HepG2 (cell line): ENCODE data around the gene SFT2D1. TPM values are rescaled to one million over a fixed set of nuclear protein-coding genes. Genes with fewer than 3 reads are reported as not detected.
A peak's percentile ranks its signal among the peaks of the same experiment; 100 is the strongest.

Experiments
- BORCS8-MEF2B ChIP-seq: sonication (generic); formaldehyde crosslinking; IDR thresholded peaks from 2 replicates; pipeline ENCODE4 v1.8.0; 2022; ENCODE audit warnings: mild to moderate bottlenecking, missing genetic modification reagents
- FOXP4 ChIP-seq: sonication (generic); formaldehyde crosslinking; IDR thresholded peaks from 2 replicates; pipeline ENCODE4 v1.4.0; 2020; ENCODE audit warnings: missing genetic modification reagents
- GABPB1 ChIP-seq: IDR thresholded peaks from 2 replicates; pipeline ENCODE4 v1.6.1; 2016; ENCODE audit warnings: mild to moderate bottlenecking, missing genetic modification reagents, moderate library complexity, missing compliant biosample characterization
- HNF4G ChIP-seq, 2 experiments: sonication (generic) in 1 of 2; formaldehyde crosslinking in 1 of 2; IDR thresholded peaks; 2 replicates each; pipeline versions ENCODE4 v1.4.0 to v1.6.1; 2011 to 2020; ENCODE audit warnings: borderline replicate concordance in 2 of 2, low read depth in 2 of 2, mild to moderate bottlenecking in 2 of 2, low read length in 1 of 2, missing genetic modification reagents in 1 of 2, moderate library complexity in 1 of 2
- JARID2 ChIP-seq: sonication (generic); formaldehyde crosslinking; IDR thresholded peaks from 2 replicates; pipeline ENCODE4 v1.8.1; 2023; ENCODE audit warnings: missing genetic modification reagents, inconsistent platforms; ENCODE audit not compliant: insufficient replicate concordance
- KDM1A ChIP-seq: IDR thresholded peaks from 2 replicates; pipeline ENCODE4 v1.6.1; 2016; ENCODE audit warnings: missing compliant biosample characterization
- SP1 ChIP-seq, 2 experiments: fragments of 450-650 bp in 1 of 2; sonication (generic) in 1 of 2; formaldehyde crosslinking in 1 of 2; IDR thresholded peaks; 2 replicates each; pipeline versions ENCODE4 v1.4.0 to v1.6.1; 2016 to 2020; ENCODE audit warnings: missing genetic modification reagents in 1 of 2
- SP4 ChIP-seq: sonication (generic); formaldehyde crosslinking; IDR thresholded peaks from 2 replicates; pipeline ENCODE4 v1.8.1; 2023; ENCODE audit warnings: mild to moderate bottlenecking, missing genetic modification reagents
- TFDP1 ChIP-seq: IDR thresholded peaks from 2 replicates; pipeline ENCODE4 v1.6.1; 2016; ENCODE audit warnings: missing compliant biosample characterization, missing genetic modification reagents, borderline replicate concordance
- TRIM24 ChIP-seq: sonication (generic); formaldehyde crosslinking; IDR thresholded peaks from 2 replicates; pipeline ENCODE4 v1.8.0; 2022; ENCODE audit warnings: mild to moderate bottlenecking, missing genetic modification reagents
- ZFP90 ChIP-seq: sonication (generic); formaldehyde crosslinking; IDR thresholded peaks from 2 replicates; pipeline ENCODE4 v1.8.0; 2022; ENCODE audit warnings: missing genetic modification reagents, mild to moderate bottlenecking, inconsistent platforms, borderline replicate concordance
- ZNF224 ChIP-seq: sonication (generic); formaldehyde crosslinking; IDR thresholded peaks from 2 replicates; pipeline ENCODE4 v1.5.0; 2020; ENCODE audit warnings: mild to moderate bottlenecking, missing genetic modification reagents
- ZNF225 ChIP-seq: sonication (generic); formaldehyde crosslinking; IDR thresholded peaks from 2 replicates; pipeline ENCODE4 v1.4.0; 2020; ENCODE audit warnings: mild to moderate bottlenecking, missing genetic modification reagents
- ZNF292 ChIP-seq: sonication (generic); formaldehyde crosslinking; IDR thresholded peaks from 2 replicates; pipeline ENCODE4 v1.8.1; 2022; ENCODE audit warnings: mild to moderate bottlenecking, low read depth, missing genetic modification reagents, borderline replicate concordance
- ZNF3 ChIP-seq: IDR thresholded peaks from 2 replicates; pipeline ENCODE4 v1.7.0; 2017; ENCODE audit warnings: inconsistent platforms
- ZSCAN31 ChIP-seq: sonication (generic); formaldehyde crosslinking; IDR thresholded peaks from 2 replicates; pipeline ENCODE4 v1.5.0; 2020; ENCODE audit warnings: low read depth, mild to moderate bottlenecking, missing genetic modification reagents
- polyA plus RNA-seq, 8 experiments: library from polyadenylated mRNA; depleted of rRNA in 3 of 8; stranded (reverse) in 7 of 8; unstranded in 1 of 8; fragments of >200 nt; fragmentation: Illumina TruSeq in 4 of 8; extraction: Trizol in 4 of 8; gene quantifications; 2 replicates each; pipeline versions ENCODE4 v1.2.1 to v1.2.3, GENCODE V29; 2011 to 2016; ENCODE audit warnings: low read depth in 4 of 8, missing spikeins in 1 of 8, mixed read lengths in 1 of 8; ENCODE audit not compliant: insufficient read depth in 1 of 8
- total RNA-seq, 5 experiments: library from RNA; depleted of rRNA; stranded (reverse); fragments of >200 nt; fragmentation: Illumina TruSeq; extraction: Trizol; gene quantifications; 2 replicates each; pipeline ENCODE4 v1.2.3, GENCODE V29; 2016; ENCODE audit warnings: low read depth in 1 of 5
- TF ChIP-seq, protein P1 (sequence below): IDR thresholded peaks from 2 replicates; pipeline ENCODE4 v1.6.1; 2016; ENCODE audit warnings: low read depth, borderline replicate concordance
- TF ChIP-seq, protein P2 (sequence below): sonication (generic); formaldehyde crosslinking; IDR thresholded peaks from 2 replicates; pipeline ENCODE4 v1.5.1; 2020; ENCODE audit warnings: mild to moderate bottlenecking, missing genetic modification reagents, moderate library complexity
- TF ChIP-seq, protein P3 (sequence below): sonication (generic); formaldehyde crosslinking; IDR thresholded peaks from 2 replicates; pipeline ENCODE4 v1.9.0; 2021; ENCODE audit warnings: missing genetic modification reagents, borderline replicate concordance

SFT2D1 gene
- total and polyA plus RNA-seq, 2 of the 13 experiments (the other 11 are each of a cell fraction or from before 2014, with no cell fraction given), result 115 to 147 TPM

- TF ChIP-seq FOXP4 (CRISPR knock-in tag) (0 out of 2 replicates have a peak, but pooled peaks have one; percentile 36), SP4 (CRISPR knock-in tag) (peak; percentile 85), ZNF292 (peak; percentile 96), ZNF224 (CRISPR knock-in tag) (0 out of 2 replicates have a peak, but pooled peaks have one; percentile 45), KDM1A (0 out of 2 replicates have a peak, but pooled peaks have one; percentile 22), GABPB1 (CRISPR knock-in tag) (peak; percentile 66), ZNF225 (CRISPR knock-in tag) (peak; percentile 53; the same call in 1 of the 2 replicates), JARID2 (CRISPR knock-in tag) (peak; percentile 78), SP1 (IDR thresholded peaks at IDR 0.05) (no peak), SP1 (CRISPR knock-in tag; IDR thresholded peaks at IDR 0.05) (peak; percentile 76), TFDP1 (CRISPR knock-in tag) (no peak), HNF4G (IDR thresholded peaks at IDR 0.05; ENCODE audit: borderline replicate concordance, low read depth, low read length) (no peak), HNF4G (CRISPR knock-in tag; IDR thresholded peaks at IDR 0.05; ENCODE audit: borderline replicate concordance, low read depth) (0 out of 2 replicates have a peak, but pooled peaks have one; percentile 27), ZNF3 (CRISPR knock-in tag) (no peak), BORCS8-MEF2B (CRISPR knock-in tag) (peak; percentile 47; the same call in 1 of the 2 replicates), ZSCAN31 (CRISPR knock-in tag) (0 out of 2 replicates have a peak, but pooled peaks have one; percentile 31), TRIM24 (CRISPR knock-in tag) (no peak), ZFP90 (CRISPR knock-in tag) (no peak)
- TF ChIP-seq, protein P1, sequence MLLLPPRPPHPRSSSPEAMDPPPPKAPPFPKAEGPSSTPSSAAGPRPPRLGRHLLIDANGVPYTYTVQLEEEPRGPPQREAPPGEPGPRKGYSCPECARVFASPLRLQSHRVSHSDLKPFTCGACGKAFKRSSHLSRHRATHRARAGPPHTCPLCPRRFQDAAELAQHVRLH (CRISPR knock-in tag), result peak; percentile 98
- TF ChIP-seq, protein P2, sequence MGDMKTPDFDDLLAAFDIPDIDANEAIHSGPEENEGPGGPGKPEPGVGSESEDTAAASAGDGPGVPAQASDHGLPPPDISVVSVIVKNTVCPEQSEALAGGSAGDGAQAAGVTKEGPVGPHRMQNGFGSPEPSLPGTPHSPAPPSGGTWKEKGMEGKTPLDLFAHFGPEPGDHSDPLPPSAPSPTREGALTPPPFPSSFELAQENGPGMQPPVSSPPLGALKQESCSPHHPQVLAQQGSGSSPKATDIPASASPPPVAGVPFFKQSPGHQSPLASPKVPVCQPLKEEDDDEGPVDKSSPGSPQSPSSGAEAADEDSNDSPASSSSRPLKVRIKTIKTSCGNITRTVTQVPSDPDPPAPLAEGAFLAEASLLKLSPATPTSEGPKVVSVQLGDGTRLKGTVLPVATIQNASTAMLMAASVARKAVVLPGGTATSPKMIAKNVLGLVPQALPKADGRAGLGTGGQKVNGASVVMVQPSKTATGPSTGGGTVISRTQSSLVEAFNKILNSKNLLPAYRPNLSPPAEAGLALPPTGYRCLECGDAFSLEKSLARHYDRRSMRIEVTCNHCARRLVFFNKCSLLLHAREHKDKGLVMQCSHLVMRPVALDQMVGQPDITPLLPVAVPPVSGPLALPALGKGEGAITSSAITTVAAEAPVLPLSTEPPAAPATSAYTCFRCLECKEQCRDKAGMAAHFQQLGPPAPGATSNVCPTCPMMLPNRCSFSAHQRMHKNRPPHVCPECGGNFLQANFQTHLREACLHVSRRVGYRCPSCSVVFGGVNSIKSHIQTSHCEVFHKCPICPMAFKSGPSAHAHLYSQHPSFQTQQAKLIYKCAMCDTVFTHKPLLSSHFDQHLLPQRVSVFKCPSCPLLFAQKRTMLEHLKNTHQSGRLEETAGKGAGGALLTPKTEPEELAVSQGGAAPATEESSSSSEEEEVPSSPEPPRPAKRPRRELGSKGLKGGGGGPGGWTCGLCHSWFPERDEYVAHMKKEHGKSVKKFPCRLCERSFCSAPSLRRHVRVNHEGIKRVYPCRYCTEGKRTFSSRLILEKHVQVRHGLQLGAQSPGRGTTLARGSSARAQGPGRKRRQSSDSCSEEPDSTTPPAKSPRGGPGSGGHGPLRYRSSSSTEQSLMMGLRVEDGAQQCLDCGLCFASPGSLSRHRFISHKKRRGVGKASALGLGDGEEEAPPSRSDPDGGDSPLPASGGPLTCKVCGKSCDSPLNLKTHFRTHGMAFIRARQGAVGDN (CRISPR knock-in tag), result peak; percentile 92
- TF ChIP-seq, protein P3, sequence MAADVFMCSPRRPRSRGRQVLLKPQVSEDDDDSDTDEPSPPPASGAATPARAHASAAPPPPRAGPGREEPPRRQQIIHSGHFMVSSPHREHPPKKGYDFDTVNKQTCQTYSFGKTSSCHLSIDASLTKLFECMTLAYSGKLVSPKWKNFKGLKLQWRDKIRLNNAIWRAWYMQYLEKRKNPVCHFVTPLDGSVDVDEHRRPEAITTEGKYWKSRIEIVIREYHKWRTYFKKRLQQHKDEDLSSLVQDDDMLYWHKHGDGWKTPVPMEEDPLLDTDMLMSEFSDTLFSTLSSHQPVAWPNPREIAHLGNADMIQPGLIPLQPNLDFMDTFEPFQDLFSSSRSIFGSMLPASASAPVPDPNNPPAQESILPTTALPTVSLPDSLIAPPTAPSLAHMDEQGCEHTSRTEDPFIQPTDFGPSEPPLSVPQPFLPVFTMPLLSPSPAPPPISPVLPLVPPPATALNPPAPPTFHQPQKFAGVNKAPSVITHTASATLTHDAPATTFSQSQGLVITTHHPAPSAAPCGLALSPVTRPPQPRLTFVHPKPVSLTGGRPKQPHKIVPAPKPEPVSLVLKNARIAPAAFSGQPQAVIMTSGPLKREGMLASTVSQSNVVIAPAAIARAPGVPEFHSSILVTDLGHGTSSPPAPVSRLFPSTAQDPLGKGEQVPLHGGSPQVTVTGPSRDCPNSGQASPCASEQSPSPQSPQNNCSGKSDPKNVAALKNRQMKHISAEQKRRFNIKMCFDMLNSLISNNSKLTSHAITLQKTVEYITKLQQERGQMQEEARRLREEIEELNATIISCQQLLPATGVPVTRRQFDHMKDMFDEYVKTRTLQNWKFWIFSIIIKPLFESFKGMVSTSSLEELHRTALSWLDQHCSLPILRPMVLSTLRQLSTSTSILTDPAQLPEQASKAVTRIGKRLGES (CRISPR knock-in tag), result no peak
Observed at GRCh38 chr6:166330612-166331011, 11.7 kb downstream of the SFT2D1 start (continued).
